ENCODE measurements around the gene FGF11. TPM values are rescaled to one million over a fixed set of nuclear protein-coding genes. Genes with fewer than 3 reads are reported as not detected.

Gene FGF11
- total and polyA plus RNA-seq, 5 donors from 2014 or later = 0.07 to 3.3 (median 0.22) TPM; not detected in 1

- DNase-seq (no peak), ATAC-seq (ENCODE audit: low read depth in 2 of 2) (no peak)
- H3K4me3 Mint-ChIP-seq = no peak overlapping the region
- Histone ChIP-seq H3K9me3 (ENCODE audit: control insufficient read depth in 2 of 2, low read length in 2 of 2) (no peaks in the 10 kb centered on the region), H3K4me1 (ENCODE audit: control insufficient read depth, insufficient read depth, low read length, poor library complexity, severe bottlenecking) (peaks cover 3% of the 10 kb centered on the region), H3K4me3 (ENCODE audit: low read depth, low read length) (no peak overlapping the region), H3K27ac (ENCODE audit: insufficient read depth, low read length, poor library complexity, severe bottlenecking) (no peak overlapping the region), H3K36me3 (ENCODE audit: control insufficient read depth, insufficient read depth, low read length) (no peaks in the 10 kb centered on the region), H3K27me3 (ENCODE audit: control insufficient read depth, insufficient read depth, low read length) (no peaks in the 10 kb centered on the region)
- no peak overlapping the region for H3K27ac Mint-ChIP-seq
- H3K9me3 Mint-ChIP-seq = no peaks in the 10 kb centered on the region
- H3K4me1 Mint-ChIP-seq = peaks cover 0 to 11% (median 3%) of the 10 kb centered on the region in 4 donors
- H3K27me3 Mint-ChIP-seq = no peaks in the 10 kb centered on the region
- H3K36me3 Mint-ChIP-seq = no peaks in the 10 kb centered on the region
Measured at GRCh38 chr17:7411427-7411750, 27.9 kb upstream of the FGF11 start.

DNA sequence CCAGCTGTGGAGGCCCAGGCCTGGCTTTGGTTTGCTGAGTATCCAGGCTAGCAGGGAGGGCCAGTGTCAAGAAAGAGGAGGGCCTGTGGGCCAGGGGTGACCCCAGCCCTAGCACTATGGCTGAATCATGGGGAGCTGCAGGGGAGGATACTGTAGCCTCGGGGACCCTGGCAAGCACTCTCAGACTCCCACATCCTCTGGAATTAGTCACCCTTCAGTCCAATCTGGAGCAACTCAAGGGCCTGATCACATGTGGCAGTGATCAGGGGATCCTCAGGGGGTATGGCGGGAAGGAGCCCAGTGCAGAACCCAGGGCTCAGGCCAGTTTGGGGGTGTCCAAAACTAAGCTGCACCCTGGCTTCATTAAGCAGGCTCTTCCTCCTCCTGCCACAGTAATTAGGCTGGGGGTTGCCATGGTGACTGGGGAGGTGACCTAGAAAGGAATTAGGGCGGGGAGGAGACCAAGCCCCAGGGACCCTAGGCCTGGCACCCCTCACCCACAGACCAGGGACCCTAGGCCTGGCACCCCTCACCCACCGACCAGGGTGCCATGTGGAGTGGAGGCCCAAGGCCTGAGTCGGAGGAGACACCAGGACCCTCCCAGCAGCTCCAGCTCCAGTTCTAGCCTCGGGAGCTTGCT, 25.8 kb upstream of the FGF11 start:
- no peaks in the 10 kb centered on the region for H3K36me3 Mint-ChIP-seq
- Histone ChIP-seq H3K36me3 (ENCODE audit: control insufficient read depth, insufficient read depth, low read length) (no peaks in the 10 kb centered on the region), H3K27me3 (ENCODE audit: control insufficient read depth, insufficient read depth, low read length) (no peaks in the 10 kb centered on the region), H3K27ac (ENCODE audit: insufficient read depth, low read length, poor library complexity, severe bottlenecking) (no peak overlapping the region), H3K4me3 (ENCODE audit: low read depth, low read length) (no peak overlapping the region), H3K4me1 (ENCODE audit: control insufficient read depth, insufficient read depth, low read length, poor library complexity, severe bottlenecking) (peaks cover 3% of the 10 kb centered on the region), H3K9me3 (ENCODE audit: control insufficient read depth in 2 of 2, low read length in 2 of 2) (no peaks in the 10 kb centered on the region)
- no peak for ATAC-seq (ENCODE audit: low read depth in 2 of 2)
- no peaks in the 10 kb centered on the region for H3K9me3 Mint-ChIP-seq
- no peaks in the 10 kb centered on the region for H3K27me3 Mint-ChIP-seq
- H3K4me3 Mint-ChIP-seq = no peak overlapping the region
- H3K4me1 Mint-ChIP-seq = peaks cover 0 to 11% (median 1%) of the 10 kb centered on the region in 4 donors
- no peak for DNase-seq
- H3K27ac Mint-ChIP-seq = no peak overlapping the region

DNA sequence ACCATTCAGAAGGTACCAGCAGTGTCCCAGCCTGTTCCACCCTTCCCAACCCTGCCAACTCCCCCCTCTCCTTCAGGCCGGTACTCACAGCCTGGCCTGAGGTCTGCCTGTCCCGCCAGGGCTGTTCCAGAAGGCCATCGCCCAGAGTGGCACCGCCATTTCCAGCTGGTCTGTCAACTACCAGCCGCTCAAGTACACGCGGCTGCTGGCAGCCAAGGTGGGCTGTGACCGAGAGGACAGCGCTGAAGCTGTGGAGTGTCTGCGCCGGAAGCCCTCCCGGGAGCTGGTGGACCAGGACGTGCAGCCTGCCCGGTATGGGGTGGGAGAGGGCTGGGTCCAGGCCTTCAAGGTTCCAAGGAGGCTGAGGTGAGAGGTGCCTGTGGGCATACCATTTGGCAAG, 24.5 kb upstream of the FGF11 start:
- peaks cover 0 to 2% (median 0%) of the 10 kb centered on the region in 4 donors for H3K4me1 Mint-ChIP-seq
- no peaks in the 10 kb centered on the region for H3K9me3 ChIP-seq (ENCODE audit: control insufficient read depth in 2 of 2, low read length in 2 of 2)
- peaks cover 4% of the 10 kb centered on the region for H3K27me3 Mint-ChIP-seq
- H3K9me3 Mint-ChIP-seq = no peaks in the 10 kb centered on the region
- H3K4me1 ChIP-seq (ENCODE audit: control insufficient read depth, insufficient read depth, low read length, poor library complexity, severe bottlenecking) = no peaks in the 10 kb centered on the region
- H3K4me3 ChIP-seq (ENCODE audit: low read depth, low read length) = no peak overlapping the region
- H3K27ac ChIP-seq (ENCODE audit: insufficient read depth, low read length, poor library complexity, severe bottlenecking) = no peak overlapping the region
- no peaks in the 10 kb centered on the region for H3K36me3 Mint-ChIP-seq
- no peak overlapping the region for H3K4me3 Mint-ChIP-seq
- no peak overlapping the region for H3K27ac Mint-ChIP-seq
- DNase-seq (no peak), ATAC-seq (ENCODE audit: low read depth in 2 of 2) (no peak)
- H3K27me3 ChIP-seq (ENCODE audit: control insufficient read depth, insufficient read depth, low read length) = no peaks in the 10 kb centered on the region
- no peaks in the 10 kb centered on the region for H3K36me3 ChIP-seq (ENCODE audit: control insufficient read depth, insufficient read depth, low read length)

DNA sequence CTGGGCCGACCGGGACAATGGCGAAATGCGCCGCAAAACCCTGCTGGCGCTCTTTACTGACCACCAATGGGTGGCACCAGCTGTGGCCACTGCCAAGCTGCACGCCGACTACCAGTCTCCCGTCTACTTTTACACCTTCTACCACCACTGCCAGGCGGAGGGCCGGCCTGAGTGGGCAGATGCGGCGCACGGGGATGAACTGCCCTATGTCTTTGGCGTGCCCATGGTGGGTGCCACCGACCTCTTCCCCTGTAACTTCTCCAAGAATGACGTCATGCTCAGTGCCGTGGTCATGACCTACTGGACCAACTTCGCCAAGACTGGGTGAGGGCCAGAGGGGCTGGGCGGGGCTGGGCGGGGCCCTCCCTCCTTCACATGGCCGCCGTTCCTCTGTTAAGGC, 23.5 kb upstream of the FGF11 start:
- Mint-ChIP-seq H3K9me3 (no peaks in the 10 kb centered on the region), H3K27me3 (peaks cover 4% of the 10 kb centered on the region), H3K36me3 (no peaks in the 10 kb centered on the region), H3K27ac (no peak overlapping the region), H3K4me1 (no peaks in the 10 kb centered on the region), H3K4me3 (no peak overlapping the region)
- ATAC-seq (ENCODE audit: low read depth in 2 of 2) = no peak
- no peaks in the 10 kb centered on the region for H3K36me3 ChIP-seq (ENCODE audit: control insufficient read depth, insufficient read depth, low read length)
- no peak for DNase-seq
- H3K27ac ChIP-seq (ENCODE audit: insufficient read depth, low read length, poor library complexity, severe bottlenecking) = no peak overlapping the region
- no peak overlapping the region for H3K4me3 ChIP-seq (ENCODE audit: low read depth, low read length)
- no peaks in the 10 kb centered on the region for H3K27me3 ChIP-seq (ENCODE audit: control insufficient read depth, insufficient read depth, low read length)
- no peaks in the 10 kb centered on the region for H3K4me1 ChIP-seq (ENCODE audit: control insufficient read depth, insufficient read depth, low read length, poor library complexity, severe bottlenecking)
- H3K9me3 ChIP-seq (ENCODE audit: control insufficient read depth in 2 of 2, low read length in 2 of 2) = no peaks in the 10 kb centered on the region

GRCh38 chr17:7416323-7416722, 23.0 kb upstream of the FGF11 start:
- Histone ChIP-seq H3K9me3 (ENCODE audit: control insufficient read depth in 2 of 2, low read length in 2 of 2) (no peaks in the 10 kb centered on the region), H3K27me3 (ENCODE audit: control insufficient read depth, insufficient read depth, low read length) (no peaks in the 10 kb centered on the region), H3K27ac (ENCODE audit: insufficient read depth, low read length, poor library complexity, severe bottlenecking) (no peak overlapping the region), H3K4me3 (ENCODE audit: low read depth, low read length) (no peak overlapping the region), H3K4me1 (ENCODE audit: control insufficient read depth, insufficient read depth, low read length, poor library complexity, severe bottlenecking) (no peaks in the 10 kb centered on the region), H3K36me3 (ENCODE audit: control insufficient read depth, insufficient read depth, low read length) (no peaks in the 10 kb centered on the region)
- no peaks in the 10 kb centered on the region for H3K4me1 Mint-ChIP-seq
- peak in 1 of 3 donors; percentile 33 for DNase-seq
- H3K27ac Mint-ChIP-seq = no peak overlapping the region
- no peak overlapping the region for H3K4me3 Mint-ChIP-seq
- no peaks in the 10 kb centered on the region for H3K36me3 Mint-ChIP-seq
- peak in 1 of 2 donors; percentile 28 for ATAC-seq (ENCODE audit: low read depth in 2 of 2)
- H3K9me3 Mint-ChIP-seq = peaks cover 0 to 1% (median 0%) of the 10 kb centered on the region in 7 donors
- H3K27me3 Mint-ChIP-seq = peaks cover 4% of the 10 kb centered on the region

GRCh38 chr17:7417056-7417655, 22.2 kb upstream of the FGF11 start:
- no peak overlapping the region for H3K4me3 ChIP-seq (ENCODE audit: low read depth, low read length)
- no peak overlapping the region for H3K27ac ChIP-seq (ENCODE audit: insufficient read depth, low read length, poor library complexity, severe bottlenecking)
- no peak for ATAC-seq (ENCODE audit: low read depth in 2 of 2)
- Mint-ChIP-seq H3K27me3 (peaks cover 4% of the 10 kb centered on the region), H3K4me3 (no peak overlapping the region), H3K36me3 (no peaks in the 10 kb centered on the region), H3K27ac (no peak overlapping the region), H3K9me3 (peaks cover 0 to 1% (median 0%) of the 10 kb centered on the region in 7 donors), H3K4me1 (no peaks in the 10 kb centered on the region)
- no peaks in the 10 kb centered on the region for H3K27me3 ChIP-seq (ENCODE audit: control insufficient read depth, insufficient read depth, low read length)
- DNase-seq = no peak
- no peaks in the 10 kb centered on the region for H3K9me3 ChIP-seq (ENCODE audit: control insufficient read depth in 2 of 2, low read length in 2 of 2)
- no peaks in the 10 kb centered on the region for H3K36me3 ChIP-seq (ENCODE audit: control insufficient read depth, insufficient read depth, low read length)
- no peaks in the 10 kb centered on the region for H3K4me1 ChIP-seq (ENCODE audit: control insufficient read depth, insufficient read depth, low read length, poor library complexity, severe bottlenecking)

DNA sequence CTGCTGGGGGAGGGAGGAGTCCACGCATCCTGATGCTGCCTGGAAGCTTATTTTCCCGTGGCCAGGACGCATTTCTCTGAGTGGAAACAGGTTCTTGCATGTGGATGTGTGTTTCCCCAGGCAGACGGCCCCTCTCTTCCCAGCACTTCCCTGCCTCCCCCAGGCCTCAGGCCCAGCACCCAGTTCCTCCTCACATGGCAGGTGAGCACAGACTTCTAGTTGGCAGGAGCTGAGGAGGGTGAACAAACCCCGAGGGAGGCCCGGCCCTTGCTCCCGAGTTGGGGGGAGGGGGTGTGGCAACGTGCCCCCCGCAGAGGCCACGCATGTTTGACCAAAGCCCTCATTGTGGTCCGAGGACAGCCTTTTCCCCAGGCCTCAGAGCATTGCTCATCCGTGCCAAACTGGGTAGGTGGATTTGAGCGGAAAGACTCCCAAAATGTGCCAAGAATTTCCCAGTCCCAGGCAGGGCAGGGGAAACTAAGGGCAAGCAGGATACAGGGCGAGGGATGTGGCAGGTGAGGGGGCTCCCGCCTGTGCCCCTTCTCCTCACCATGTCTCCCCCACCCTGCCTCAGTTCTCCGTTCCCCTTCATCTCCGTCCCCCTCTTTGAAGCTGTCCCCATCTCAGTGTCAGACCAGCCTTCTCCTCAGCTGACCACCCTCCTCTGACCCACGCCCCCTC, 20.7 kb upstream of the FGF11 start:
- DNase-seq (no peak), ATAC-seq (ENCODE audit: low read depth in 2 of 2) (no peak)
- Mint-ChIP-seq H3K4me3 (no peak overlapping the region), H3K27me3 (peaks cover 4% of the 10 kb centered on the region), H3K36me3 (no peaks in the 10 kb centered on the region), H3K27ac (no peak overlapping the region), H3K9me3 (peaks cover 0 to 1% (median 0%) of the 10 kb centered on the region in 7 donors), H3K4me1 (no peaks in the 10 kb centered on the region)
- H3K27me3 ChIP-seq (ENCODE audit: control insufficient read depth, insufficient read depth, low read length) = no peaks in the 10 kb centered on the region
- no peak overlapping the region for H3K4me3 ChIP-seq (ENCODE audit: low read depth, low read length)
- no peaks in the 10 kb centered on the region for H3K4me1 ChIP-seq (ENCODE audit: control insufficient read depth, insufficient read depth, low read length, poor library complexity, severe bottlenecking)
- H3K36me3 ChIP-seq (ENCODE audit: control insufficient read depth, insufficient read depth, low read length) = no peaks in the 10 kb centered on the region
- no peaks in the 10 kb centered on the region for H3K9me3 ChIP-seq (ENCODE audit: control insufficient read depth in 2 of 2, low read length in 2 of 2)
- no peak overlapping the region for H3K27ac ChIP-seq (ENCODE audit: insufficient read depth, low read length, poor library complexity, severe bottlenecking)
